HG03575 (cell line): ENCODE data around the gene ATG4D.
"Not testable (repeated sequence)": the region's sequence is repeated elsewhere in the genome, so short reads cannot be mapped to it uniquely, and the experiment has no call there.

Source experiments
- ATAC-seq: cut with Tn5 transposase; IDR thresholded peaks from one replicate; pipeline ENCODE4 v1.9.1; 2021; ENCODE audit not compliant: unreplicated experiment, insufficient number of reproducible peaks, low FRiP score; ENCODE audit errors: extremely low read depth

The ATG4D gene

GRCh38 chr19:10549733-10550132, 6.0 kb downstream of the ATG4D start:
- ATAC-seq = no peak

- ATAC-seq = no peak
These were observed 6.6 kb downstream of the ATG4D start for GRCh38 chr19:10550336-10550735.

GRCh38 chr19:10551006-10551405, 7.3 kb downstream of the ATG4D start:
- ATAC-seq = not testable (repeated sequence)

- no peak for ATAC-seq
These were observed 8.1 kb downstream of the ATG4D start for GRCh38 chr19:10551698-10552301.

- ATAC-seq = no peak
These were observed 8.9 kb downstream of the ATG4D start for GRCh38 chr19:10552510-10553053.

GRCh38 chr19:10553087-10553667, 9.5 kb downstream of the ATG4D start:
- no peak for ATAC-seq

GRCh38 chr19:10553943-10554381, 10.3 kb downstream of the ATG4D start:
- ATAC-seq = no peak

- ATAC-seq = no peak
These were observed 11.3 kb downstream of the ATG4D start for GRCh38 chr19:10554760-10555609.

GRCh38 chr19:10555610-10555973, 11.9 kb downstream of the ATG4D start:
- no peak for ATAC-seq

- no peak for ATAC-seq
These were observed 14.0 kb downstream of the ATG4D start for GRCh38 chr19:10557603-10558197.

GRCh38 chr19:10560154-10560553, 16.4 kb downstream of the ATG4D start:
- no peak for ATAC-seq

- ATAC-seq = no peak
These were observed 18.9 kb downstream of the ATG4D start for GRCh38 chr19:10562609-10563008.

- ATAC-seq = no peak
These were observed 21.4 kb downstream of the ATG4D start for GRCh38 chr19:10565028-10565566.

- no peak for ATAC-seq
These were observed 22.1 kb downstream of the ATG4D start, which contains the start of gene KRI1 for GRCh38 chr19:10565567-10566407. KRI1 (minus strand) TSS chr19:10566010; CDS start chr19:10565999, 11 bp downstream.

GRCh38 chr19:10566408-10566657, 22.6 kb downstream of the ATG4D start:
- no peak for ATAC-seq

GRCh38 chr19:10566658-10567410, 23.1 kb downstream of the ATG4D start:
- ATAC-seq = no peak

GRCh38 chr19:10567656-10568055, 24.0 kb downstream of the ATG4D start:
- no peak for ATAC-seq
